Chondrocyte (in vitro differentiated cells): Measurements from ENCODE around the gene IGFN1. TPM values are rescaled to one million over a fixed set of nuclear protein-coding genes. Genes with fewer than 3 reads are reported as not detected.

Source experiments
- DNase-seq: peaks from one replicate; pipeline ENCODE4 v3.0.0; 2021; ENCODE audit warnings: mixed read lengths, low spot score
- H3K27ac Mint-ChIP-seq: one replicate; pipeline ENCODE4 v1.8.0; 2021; ENCODE audit warnings: mild to moderate bottlenecking, moderate library complexity, mixed read lengths; ENCODE audit not compliant: unreplicated experiment
- H3K27me3 Mint-ChIP-seq: 2 replicates; pipeline ENCODE4 v1.8.0; 2021; ENCODE audit warnings: low read depth, mixed read lengths
- H3K36me3 Mint-ChIP-seq: 2 replicates; pipeline ENCODE4 v1.8.0; 2021; ENCODE audit warnings: low read depth, mixed read lengths
- H3K4me1 Mint-ChIP-seq: 2 replicates; pipeline ENCODE4 v1.8.0; 2021; ENCODE audit warnings: low read depth, mild to moderate bottlenecking, mixed read lengths
- H3K4me3 Mint-ChIP-seq: one replicate; pipeline ENCODE4 v1.8.0; 2021; ENCODE audit warnings: mild to moderate bottlenecking, moderate library complexity, mixed read lengths; ENCODE audit not compliant: unreplicated experiment
- H3K9me3 Mint-ChIP-seq: 2 replicates; pipeline ENCODE4 v1.8.0; 2021; ENCODE audit warnings: low read depth, mixed read lengths
- CTCF ChIP-seq: fragments of 200-600 bp; sonication (generic); IDR thresholded peaks from 2 replicates; pipeline ENCODE4 v1.5.0; 2021; ENCODE audit warnings: antibody characterized with exemption, mild to moderate bottlenecking, moderate library complexity
- total RNA-seq: library from RNA; stranded (reverse); gene quantifications from 3 replicates; pipeline ENCODE4 v1.2.1, GENCODE V29; 2021

The IGFN1 gene
- total RNA-seq, 1 donor from 2014 or later: 1.9 TPM

- no peak overlapping the region for H3K27ac Mint-ChIP-seq
- DNase-seq: no peak
- H3K27me3 Mint-ChIP-seq: peaks cover 1% of the 10 kb centered on the region
- H3K4me1 Mint-ChIP-seq: peaks cover 11% of the 10 kb centered on the region
- no peak overlapping the region for H3K4me3 Mint-ChIP-seq
- H3K9me3 Mint-ChIP-seq: no peaks in the 10 kb centered on the region
- H3K36me3 Mint-ChIP-seq: no peaks in the 10 kb centered on the region
- no peak for TF ChIP-seq CTCF
Observed at GRCh38 chr1:201251411-201251810, 60.8 kb downstream of the IGFN1 start.

GRCh38 chr1:201251851-201252430 is 61.3 kb downstream of the IGFN1 start:
- Mint-ChIP-seq H3K4me1 (peaks cover 11% of the 10 kb centered on the region), H3K9me3 (no peaks in the 10 kb centered on the region), H3K36me3 (no peaks in the 10 kb centered on the region), H3K4me3 (no peak overlapping the region), H3K27me3 (no peaks in the 10 kb centered on the region), H3K27ac (no peak overlapping the region)
- no peak for TF ChIP-seq CTCF
- no peak for DNase-seq

- no peak for DNase-seq
- TF ChIP-seq CTCF: no peak
- Mint-ChIP-seq H3K27me3 (no peaks in the 10 kb centered on the region), H3K36me3 (no peaks in the 10 kb centered on the region), H3K9me3 (no peaks in the 10 kb centered on the region), H3K4me3 (no peak overlapping the region), H3K27ac (no peak overlapping the region), H3K4me1 (peaks cover 11% of the 10 kb centered on the region)
Observed at GRCh38 chr1:201252944-201253371, 62.3 kb downstream of the IGFN1 start.

GRCh38 chr1:201253411-201253810 is 62.8 kb downstream of the IGFN1 start:
- H3K36me3 Mint-ChIP-seq: no peaks in the 10 kb centered on the region
- H3K4me3 Mint-ChIP-seq: no peak overlapping the region
- peaks cover 11% of the 10 kb centered on the region for H3K4me1 Mint-ChIP-seq
- no peaks in the 10 kb centered on the region for H3K27me3 Mint-ChIP-seq
- no peak for DNase-seq
- H3K27ac Mint-ChIP-seq: no peak overlapping the region
- H3K9me3 Mint-ChIP-seq: no peaks in the 10 kb centered on the region
- TF ChIP-seq CTCF: no peak

- no peak overlapping the region for H3K27ac Mint-ChIP-seq
- no peaks in the 10 kb centered on the region for H3K36me3 Mint-ChIP-seq
- no peaks in the 10 kb centered on the region for H3K27me3 Mint-ChIP-seq
- no peaks in the 10 kb centered on the region for H3K9me3 Mint-ChIP-seq
- peaks cover 11% of the 10 kb centered on the region for H3K4me1 Mint-ChIP-seq
- no peak for DNase-seq
- H3K4me3 Mint-ChIP-seq: no peak overlapping the region
- peak; percentile 6 for TF ChIP-seq CTCF
Observed at GRCh38 chr1:201253906-201254624, 63.4 kb downstream of the IGFN1 start.
